Fibroblast of villous mesenchyme (primary cell): ENCODE measurements around the gene NPC1L1. TPM values are rescaled to one million over a fixed set of nuclear protein-coding genes. Genes with fewer than 3 reads are reported as not detected.
"Not testable (repeated sequence)": the region's sequence is repeated elsewhere in the genome, so short reads cannot be mapped to it uniquely, and the experiment has no call there.

Source experiments
- DNase-seq: peaks from one replicate; pipeline ENCODE4 v3.0.0-alpha.2; 2010; ENCODE audit warnings: low read depth
- H3K4me3 ChIP-seq: 2 replicates; pipeline ENCODE4 v1.5.1; 2011; ENCODE audit warnings: low read depth, mild to moderate bottlenecking, low read length
- total RNA-seq: library from RNA; depleted of rRNA; stranded (reverse); fragments of >200 nt; gene quantifications from 2 replicates; pipeline ENCODE4 v1.2.3, GENCODE V29; 2012
- TF ChIP-seq, protein P1 (sequence below): IDR thresholded peaks from 2 replicates; pipeline ENCODE4 v1.5.1; 2012; ENCODE audit warnings: low read depth, mild to moderate bottlenecking, low read length; ENCODE audit not compliant: insufficient read depth

NPC1L1 gene
- total RNA-seq, 1 donor: not detected

DNA sequence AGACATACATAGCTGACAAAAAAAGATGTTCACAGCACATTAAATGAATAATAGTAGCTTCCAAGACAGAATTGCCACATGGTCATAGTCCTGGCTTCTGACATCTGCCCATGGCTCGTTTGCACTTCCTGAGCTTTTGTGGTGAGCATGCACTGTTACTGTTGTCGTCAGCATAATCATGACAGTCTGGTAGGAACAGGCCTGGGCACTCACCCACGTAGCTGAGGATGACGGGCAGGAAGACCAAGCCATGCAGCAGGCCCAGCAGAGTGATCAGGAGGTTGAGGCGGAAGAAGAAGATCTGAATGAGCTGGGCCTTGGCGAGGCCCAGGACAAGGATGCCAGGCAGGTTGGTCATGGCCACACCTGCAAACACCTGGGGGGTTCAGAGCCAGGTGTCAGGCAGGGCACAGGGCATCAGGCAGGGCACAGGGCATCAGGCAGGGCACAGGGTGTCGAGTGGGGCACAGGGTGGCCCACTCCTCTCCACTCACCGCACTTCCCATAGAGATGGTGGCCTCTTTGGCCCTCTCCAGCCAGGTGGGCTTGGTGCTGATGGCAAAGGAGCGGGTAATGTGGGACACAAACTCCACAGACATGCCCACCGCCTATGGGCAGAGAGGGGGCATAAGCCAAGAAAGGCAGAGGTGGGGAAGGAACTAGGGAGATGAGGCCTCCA, 25.4 kb downstream of the NPC1L1 start:
- no peak for DNase-seq
- no peak overlapping the region for H3K4me3 ChIP-seq
- TF ChIP-seq, protein P1, sequence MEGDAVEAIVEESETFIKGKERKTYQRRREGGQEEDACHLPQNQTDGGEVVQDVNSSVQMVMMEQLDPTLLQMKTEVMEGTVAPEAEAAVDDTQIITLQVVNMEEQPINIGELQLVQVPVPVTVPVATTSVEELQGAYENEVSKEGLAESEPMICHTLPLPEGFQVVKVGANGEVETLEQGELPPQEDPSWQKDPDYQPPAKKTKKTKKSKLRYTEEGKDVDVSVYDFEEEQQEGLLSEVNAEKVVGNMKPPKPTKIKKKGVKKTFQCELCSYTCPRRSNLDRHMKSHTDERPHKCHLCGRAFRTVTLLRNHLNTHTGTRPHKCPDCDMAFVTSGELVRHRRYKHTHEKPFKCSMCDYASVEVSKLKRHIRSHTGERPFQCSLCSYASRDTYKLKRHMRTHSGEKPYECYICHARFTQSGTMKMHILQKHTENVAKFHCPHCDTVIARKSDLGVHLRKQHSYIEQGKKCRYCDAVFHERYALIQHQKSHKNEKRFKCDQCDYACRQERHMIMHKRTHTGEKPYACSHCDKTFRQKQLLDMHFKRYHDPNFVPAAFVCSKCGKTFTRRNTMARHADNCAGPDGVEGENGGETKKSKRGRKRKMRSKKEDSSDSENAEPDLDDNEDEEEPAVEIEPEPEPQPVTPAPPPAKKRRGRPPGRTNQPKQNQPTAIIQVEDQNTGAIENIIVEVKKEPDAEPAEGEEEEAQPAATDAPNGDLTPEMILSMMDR: no peak

DNA sequence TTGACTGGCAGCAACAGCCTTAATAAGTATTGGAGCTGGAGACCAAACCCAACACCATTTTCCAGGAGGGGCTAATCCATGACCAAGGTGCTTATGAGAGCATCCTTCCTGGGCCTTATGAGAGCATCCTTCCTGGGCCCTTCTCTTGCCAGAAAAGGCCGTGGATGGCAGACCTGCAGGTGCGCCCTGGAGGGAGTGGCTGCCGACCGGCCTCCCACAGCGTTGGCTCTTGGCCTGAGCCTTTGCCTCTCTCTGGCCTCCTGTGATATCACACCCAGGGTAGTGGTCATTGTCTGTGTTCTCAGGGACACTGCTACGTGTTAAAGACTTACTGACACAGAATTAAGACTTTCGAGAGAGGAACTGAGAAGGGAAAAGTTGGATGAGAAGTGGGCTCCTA, 28.4 kb downstream of the NPC1L1 start:
- no peak overlapping the region for H3K4me3 ChIP-seq
- TF ChIP-seq, protein P1: no peak
- DNase-seq: no peak

DNA sequence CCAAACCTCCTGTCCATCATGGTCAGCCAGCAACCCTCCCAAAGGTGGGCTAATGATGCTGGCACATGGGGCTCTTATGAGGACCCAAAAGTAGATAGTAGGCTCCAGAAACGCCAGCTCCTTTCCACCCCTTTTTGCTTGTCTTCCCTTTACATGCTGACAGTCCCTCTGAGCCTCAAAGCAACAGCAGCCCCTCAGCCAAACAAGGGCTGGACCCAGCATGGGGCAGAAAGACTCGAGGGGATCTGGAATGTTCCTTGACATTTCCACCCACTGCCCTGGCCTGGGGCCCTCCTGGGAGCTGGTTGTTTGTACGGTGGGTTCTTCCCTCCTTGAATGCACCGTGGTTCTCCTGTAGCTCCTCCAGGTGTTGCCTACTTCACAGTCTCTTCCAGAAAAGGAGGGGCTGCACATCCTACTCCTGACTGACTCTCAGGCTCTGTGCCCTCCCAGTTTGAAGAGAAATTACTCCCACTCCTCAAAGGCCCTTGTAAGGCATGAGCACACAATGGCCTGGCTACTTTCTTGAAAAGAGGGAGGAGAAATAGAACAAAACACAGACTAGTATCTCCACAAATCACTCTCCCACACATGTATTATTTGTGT, 29.2 kb downstream of the NPC1L1 start:
- no peak overlapping the region for H3K4me3 ChIP-seq
- TF ChIP-seq, protein P1: no peak
- no peak for DNase-seq

DNA sequence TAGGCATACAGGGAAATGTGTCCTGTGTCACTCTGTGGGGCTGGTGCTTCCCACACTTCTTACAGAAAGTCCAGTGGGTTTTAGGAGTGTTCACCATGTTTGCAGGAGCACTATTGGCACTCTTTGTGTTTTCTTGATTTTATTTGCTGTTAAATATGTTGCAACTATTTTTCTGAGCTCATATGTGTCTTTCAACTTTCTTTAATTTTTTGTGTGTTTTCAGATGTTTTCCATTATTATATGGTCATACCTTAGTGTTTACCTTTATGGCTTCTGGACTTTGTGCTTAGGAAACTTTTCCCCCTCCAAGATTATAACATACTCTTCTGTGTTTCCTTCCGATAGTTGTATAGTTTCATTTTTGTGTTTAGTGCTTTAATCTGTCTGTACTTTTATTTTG, 29.9 kb downstream of the NPC1L1 start:
- DNase-seq: no peak
- TF ChIP-seq, protein P1: no peak
- no peak overlapping the region for H3K4me3 ChIP-seq

DNA sequence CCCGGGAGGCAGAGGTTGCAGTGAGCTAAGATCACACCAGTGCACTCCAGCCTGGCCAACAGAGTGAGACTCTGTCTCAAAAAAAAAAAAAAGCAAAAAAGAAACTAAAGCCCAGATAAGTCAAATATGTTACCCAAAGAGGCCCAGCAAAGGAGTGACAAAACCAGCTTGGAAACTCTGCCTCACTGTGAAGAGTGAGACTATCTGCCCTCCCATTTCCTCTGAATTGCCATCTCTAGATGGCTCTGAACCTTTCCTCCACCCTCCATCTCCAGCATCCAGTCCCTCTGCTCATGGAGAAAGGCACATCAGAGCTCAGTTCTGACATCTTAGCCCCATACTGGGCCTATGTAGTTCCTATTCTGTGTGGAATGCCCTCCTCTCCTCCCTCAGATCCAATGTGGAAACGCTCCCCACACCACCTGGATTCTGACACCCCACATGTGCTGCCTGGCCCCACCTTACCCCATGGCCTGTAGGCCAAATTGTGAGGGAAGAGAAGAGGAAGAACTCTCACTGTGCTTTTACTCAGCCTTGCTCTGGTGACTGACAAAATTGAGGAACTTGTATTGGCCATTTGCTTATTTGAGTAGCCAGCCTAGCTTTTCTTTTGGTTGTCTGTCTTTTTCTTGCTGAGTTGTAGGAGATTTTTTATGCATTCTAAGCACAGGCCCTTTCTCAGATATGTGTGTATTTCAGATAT, 32.7 kb downstream of the NPC1L1 start:
- no peak for DNase-seq
- H3K4me3 ChIP-seq: no peak overlapping the region
- TF ChIP-seq, protein P1: no peak

DNA sequence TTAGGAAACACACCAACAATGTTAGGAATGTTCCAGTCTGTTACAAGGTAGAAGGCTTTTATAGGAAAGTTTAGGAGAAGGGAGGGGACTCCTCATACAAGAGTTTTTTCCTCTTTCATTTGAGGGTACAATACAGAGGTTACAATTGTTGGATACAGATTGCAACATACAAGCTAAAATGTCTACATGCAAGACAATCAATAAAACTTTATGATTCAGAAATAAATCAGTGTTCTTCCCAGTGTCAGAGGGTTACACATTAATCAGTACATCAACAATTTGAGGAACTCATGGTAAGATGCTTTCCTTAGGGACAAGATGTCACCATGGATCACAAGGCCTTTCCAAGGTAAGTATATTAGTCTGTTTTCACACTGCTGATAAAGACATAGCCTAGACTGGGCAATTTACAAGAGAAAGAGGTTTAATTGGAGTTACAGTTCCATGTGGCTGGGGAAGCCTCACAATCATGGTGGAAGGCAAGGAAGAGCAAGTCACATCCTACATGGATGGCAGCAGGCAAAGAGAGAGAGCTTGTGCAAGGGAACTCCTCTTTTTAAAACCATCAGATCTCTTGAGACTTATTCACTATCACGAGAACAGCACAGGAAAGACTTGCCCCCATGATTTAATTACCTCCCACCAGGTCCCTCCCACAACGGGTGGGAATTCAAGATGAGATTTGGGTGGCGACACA, 34.4 kb downstream of the NPC1L1 start:
- DNase-seq: not testable (repeated sequence)

DNA sequence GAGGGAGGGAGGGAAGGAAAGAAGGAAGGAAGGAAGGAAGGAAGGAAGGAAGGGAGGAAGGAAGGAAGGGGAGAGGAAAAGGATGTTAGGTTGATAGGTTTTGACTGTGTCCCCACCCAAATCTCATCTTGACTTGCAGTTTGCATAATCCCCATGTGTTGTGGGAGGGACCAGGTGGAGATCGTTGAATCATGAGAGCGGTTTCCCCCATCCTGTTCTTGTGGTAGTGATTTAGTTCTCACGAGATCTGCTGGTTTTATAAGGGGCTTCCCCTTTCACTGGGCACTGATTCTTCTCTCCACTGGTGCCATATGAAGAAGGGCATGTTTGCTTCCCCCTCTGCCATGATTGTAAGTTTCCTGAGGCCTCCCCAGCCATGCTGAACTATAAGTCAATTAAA, 35.5 kb downstream of the NPC1L1 start:
- TF ChIP-seq, protein P1: no peak
- DNase-seq: no peak

More for the DNA sequence above, 34.4 kb downstream of the NPC1L1 start:
- H3K4me3 ChIP-seq: not testable (repeated sequence)

More for the DNA sequence above, 35.5 kb downstream of the NPC1L1 start:
- H3K4me3 ChIP-seq: no peak overlapping the region
